GM21619 (cell line): Measurements from ENCODE around the gene CDK5RAP1.
A peak's percentile ranks its signal among the peaks of the same experiment; 100 is the strongest.
"Not testable (repeated sequence)": the region's sequence is repeated elsewhere in the genome, so short reads cannot be mapped to it uniquely, and the experiment has no call there.

Experiments used
- ATAC-seq: cut with Tn5 transposase; IDR thresholded peaks from one replicate; pipeline ENCODE4 v1.9.1; 2021; ENCODE audit not compliant: unreplicated experiment

CDK5RAP1 gene

DNA sequence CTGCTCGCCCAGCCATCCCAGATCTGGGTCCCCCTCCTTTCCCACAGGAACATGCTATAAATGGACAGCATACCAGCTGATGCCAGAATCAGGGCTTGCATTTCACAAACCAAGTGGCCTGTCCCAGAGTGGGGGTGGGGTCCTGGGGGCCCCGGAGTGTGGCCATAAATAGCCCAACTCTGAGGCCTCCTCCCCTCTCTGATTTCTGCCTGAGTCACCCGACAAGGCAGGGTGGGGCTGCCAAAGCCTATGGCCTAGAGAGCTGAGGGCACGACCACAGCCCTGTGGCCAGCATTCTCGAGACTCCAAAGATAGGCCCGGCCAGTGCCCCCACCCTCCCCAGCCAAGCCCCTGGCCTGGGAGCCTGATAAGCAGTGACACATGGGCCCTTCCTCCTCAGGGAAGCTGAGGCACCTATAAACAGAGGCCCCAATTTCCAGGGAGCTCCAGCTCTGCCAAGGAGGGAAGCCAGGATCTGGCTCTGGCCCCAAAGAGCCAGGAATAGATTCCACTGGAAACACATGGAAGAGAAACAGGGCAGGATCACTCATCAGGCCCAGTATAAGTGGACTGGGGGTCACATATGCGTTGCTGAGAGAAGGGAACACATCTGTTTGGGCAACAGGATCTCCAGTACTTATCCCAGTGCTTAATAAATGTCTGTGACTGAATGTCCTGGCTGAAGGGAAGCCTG lies 22.0 kb upstream of the CDK5RAP1 start:
- ATAC-seq = no peak

DNA sequence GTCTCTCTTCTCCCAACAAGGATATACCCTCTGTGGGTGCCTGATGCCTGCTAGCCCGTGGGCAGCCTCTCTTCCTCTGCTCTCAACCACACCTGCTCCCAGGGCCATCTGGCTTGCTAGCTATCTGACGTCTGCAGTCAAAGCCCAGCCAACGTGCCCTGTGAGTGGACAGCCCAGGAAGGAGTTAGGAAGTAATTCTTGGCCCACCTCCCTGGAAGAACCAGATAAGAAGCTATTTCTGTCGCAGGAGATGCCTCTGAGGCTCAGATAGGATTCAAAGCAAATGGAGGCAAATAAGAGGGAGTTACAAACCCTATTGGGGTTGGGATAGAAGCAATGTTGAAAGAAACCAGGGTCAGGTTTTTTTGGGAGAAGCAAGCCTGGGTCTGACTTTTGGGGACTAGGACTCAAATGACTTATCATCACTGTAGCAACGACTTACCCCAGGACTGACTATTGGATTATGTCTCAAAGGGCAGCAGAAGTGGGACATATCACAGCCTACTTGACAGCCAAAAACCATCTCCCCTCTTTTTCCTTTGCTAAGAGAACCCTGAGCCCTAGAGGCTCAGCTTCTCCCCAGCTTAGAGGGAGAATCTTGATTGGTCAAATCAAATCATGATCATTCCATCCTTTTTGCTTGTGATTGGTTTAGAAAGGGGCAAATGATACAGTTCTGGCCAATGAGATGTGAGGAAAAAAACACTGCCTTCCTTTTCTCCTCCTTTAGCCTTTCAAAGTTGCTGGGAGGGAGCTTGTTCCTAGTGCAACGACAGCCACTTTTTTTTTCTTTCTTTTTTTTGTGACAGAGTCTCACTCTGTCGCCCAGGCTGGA lies 18.0 kb upstream of the CDK5RAP1 start:
- no peak for ATAC-seq

DNA sequence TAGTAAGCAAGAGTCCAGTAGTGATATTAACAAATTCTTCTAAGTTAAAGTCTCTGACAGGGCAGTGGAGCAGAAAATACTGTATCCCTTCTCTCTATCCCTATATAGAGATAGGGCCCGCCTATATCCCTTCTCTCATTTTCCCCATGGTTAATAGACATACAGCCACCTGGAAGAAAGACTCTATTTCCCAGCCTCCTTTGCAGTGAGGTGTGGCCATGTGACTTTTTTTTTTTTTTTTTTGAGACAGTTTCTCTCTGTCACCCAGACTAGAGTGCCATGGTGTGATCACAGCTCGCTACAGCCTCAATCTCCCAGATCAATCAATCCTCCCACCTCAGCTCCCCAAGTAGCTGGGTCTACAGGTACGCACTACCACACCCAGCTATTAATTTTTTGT lies 16.7 kb upstream of the CDK5RAP1 start:
- no peak for ATAC-seq

DNA sequence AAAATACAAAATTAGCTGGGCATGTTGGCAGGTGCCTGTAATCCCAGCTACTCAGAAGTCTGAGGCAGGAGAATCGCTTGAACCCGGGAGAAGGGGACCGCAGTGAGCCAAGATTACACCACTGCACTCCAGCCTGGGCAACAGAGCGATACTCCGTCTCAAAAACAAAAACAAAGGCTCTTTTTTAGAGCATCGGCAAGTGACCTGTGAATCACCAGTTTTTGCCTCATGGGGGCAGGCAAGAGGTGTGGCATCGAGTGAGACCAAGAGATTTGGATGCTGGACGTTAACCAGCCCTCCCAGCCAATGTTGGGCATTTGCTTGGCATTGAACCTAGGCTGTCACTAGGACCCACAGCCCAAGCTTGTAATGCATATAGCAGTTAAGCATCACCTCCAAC lies 14.6 kb upstream of the CDK5RAP1 start:
- ATAC-seq = no peak

DNA sequence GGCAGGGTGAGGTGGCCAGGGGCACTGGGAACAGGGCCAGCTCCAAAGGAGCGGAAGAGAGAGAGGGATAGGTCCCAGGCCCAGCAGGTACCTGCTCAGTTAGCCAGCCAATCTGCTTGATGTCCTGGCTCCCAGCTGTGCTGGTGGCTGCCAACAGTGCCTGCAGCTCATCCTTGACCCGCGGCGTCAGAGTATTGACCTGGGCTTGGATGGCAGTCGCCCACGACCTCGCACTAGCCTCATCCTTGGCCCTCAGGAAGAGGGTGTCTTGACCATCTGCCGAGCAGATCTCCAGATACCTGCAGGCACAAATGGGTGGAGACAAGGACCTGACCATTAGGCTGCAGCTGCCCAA lies 11.1 kb upstream of the CDK5RAP1 start:
- ATAC-seq = no peak

DNA sequence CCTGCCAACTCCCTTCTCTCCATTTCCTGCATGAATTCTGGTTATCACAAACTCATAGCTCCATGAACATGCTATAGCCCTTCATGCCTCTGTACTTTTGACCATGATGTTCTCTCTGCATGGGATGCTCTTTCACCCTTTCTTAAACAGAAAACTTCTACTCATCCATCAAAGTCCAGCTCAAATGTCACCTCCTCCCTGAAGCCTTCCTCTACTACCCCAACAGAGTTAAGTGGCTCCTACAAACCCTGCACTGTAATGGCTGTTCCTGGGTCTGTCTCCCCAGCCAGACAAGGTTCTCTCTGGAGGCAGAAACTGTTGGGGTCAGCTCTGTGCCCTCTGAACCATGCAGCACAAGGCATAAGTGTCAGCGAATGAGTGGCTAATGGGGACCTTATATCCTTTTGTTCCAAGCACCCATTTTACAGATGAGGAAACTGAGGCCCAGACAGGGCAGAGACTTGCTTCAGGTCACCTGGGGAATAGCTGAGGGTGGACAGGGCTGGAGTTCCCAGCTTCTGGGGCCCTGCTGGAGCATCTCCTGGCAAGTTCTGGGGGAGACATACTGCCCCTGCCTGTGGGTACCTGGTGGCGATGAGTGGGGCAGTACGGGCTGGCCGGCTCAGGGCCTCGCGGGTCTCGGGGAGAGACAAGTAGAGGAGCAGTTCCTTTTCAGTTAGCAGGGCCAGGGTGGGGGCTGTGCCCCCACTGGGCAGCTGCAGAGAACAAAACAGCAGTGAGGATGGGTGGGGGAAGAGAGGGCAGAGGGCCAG lies 10.6 kb upstream of the CDK5RAP1 start:
- ATAC-seq = no peak

DNA sequence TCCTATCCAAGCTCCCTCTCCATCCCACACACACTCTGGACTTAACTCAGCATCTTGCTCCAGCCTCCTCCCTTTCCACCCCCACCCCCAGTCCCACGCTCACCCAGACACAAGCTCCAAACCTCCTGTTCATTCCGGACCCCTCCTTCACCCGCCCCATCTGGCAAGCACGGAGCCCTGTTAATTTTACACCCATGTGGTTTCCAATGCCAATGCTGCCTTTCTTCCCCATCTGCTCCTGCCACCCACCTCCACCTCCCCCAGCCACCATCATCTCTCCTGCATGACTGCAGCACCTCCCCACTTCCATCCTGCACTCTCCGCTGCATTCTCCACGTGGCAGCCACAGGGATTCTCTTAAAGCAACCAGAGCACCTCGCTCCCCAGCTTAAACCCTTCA lies 9.9 kb upstream of the CDK5RAP1 start:
- no peak for ATAC-seq

DNA sequence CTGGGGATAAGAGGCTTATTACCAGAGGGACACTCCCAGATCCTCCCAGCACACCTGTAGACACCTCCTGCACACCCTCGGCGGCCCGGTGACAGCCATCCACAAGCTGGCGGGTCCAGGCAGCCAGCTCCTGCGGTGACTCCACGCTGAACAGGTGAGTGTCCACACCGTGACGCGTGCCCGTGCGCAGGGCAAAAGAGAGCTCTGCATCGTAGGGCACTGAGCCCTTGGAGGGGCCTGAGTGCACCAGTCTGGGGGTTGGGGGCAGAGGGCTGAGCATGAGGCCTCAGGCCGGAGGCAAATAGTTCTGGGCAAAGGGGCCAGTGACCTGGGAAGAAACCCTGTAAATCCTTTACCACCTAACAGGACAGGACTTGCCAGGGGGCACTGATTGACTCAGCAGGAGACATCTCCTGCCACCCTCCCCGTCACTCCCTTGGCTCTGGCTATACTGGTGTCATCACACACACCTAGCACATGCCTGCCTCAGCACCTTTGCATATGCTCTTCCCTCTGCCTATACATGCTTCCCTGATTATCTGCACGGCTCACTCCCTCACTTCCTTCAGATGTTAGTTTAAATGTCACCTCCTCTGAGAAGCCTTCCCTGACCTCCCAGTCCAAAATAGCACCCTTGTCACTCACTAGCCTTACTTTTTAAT lies 8.9 kb upstream of the CDK5RAP1 start:
- no peak for ATAC-seq

DNA sequence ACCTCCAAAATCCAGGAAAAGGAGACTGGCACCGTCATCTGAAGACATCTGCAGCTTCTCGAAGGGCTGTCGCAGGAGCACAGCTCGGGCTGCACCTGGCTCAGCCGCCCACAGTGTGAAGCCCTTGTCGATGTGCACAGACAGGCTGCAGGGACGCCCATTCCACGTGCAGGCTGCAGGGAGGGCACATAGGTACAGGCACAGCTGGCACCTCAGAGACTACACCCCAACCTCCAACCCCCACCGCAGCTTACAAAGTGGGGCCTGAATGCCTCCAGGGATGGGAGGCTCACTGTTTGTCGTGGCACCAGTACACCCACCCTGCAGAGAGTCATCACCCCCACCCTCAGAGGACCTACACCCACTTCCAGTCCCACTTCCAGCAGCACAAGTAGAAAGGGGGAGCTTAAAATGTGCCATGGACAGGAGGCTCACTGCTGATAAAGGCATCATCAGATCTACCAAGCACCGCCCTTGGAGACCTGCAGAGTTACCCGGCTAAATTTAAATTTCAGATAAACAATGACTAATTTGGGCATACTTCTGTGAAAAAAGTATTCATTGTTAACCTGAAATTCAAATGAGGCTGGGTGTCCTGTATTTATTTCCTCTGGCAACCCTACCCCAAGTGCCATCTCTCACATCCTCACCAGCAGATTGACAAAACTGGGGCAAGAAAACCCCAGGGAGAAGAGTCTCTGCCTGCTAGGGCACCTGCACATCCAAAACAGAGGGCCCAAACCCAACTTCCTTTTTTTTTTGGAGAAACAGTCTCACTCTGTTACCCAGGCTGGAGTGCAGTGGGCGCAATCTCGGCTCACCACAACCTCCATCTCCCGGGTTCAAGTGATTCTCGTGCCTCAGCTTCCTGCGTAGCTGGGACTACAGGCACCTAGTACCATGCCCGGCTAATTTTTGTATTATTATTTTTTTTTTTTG lies 7.7 kb upstream of the CDK5RAP1 start:
- ATAC-seq = no peak

DNA sequence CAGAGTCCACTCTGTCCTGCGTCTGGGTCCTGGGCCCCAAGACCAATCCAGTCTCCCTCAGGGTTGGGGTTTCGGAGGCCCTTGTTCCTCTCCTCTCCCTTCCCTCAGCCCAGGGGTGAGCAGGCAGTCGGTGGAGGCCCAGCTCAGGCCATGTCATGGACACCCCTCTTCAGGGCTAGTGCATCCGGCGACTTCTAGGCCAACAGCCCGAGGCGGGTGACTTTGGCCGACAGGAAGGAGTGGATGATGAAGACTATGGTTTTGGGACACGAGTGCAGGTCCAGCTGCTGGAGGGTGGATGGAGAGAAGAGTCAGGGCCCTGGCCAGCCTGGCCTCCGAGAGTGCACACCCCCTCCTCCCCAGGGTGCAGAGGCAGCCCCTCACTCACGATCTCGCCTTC lies 7.0 kb upstream of the CDK5RAP1 start:
- no peak for ATAC-seq

DNA sequence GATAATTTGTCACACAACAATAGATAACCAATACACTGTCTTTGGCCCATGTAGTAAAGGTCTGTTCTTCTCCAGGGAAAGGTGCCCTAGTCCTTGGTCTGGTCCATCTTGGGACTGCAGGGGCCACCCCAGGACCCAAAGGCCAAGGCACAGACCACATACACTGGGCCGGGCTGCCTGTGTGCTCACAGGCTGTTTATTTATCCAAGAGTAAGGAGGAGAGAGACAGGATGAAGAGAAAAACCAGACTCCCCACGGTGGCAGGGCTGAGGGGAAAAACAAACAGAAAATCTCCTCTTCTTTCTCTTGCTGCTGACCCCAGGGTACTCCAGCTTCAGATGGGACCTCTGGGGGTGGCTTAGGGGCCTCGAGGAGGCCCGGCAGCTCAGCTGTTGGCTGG lies 6.5 kb upstream of the CDK5RAP1 start:
- no peak for ATAC-seq

DNA sequence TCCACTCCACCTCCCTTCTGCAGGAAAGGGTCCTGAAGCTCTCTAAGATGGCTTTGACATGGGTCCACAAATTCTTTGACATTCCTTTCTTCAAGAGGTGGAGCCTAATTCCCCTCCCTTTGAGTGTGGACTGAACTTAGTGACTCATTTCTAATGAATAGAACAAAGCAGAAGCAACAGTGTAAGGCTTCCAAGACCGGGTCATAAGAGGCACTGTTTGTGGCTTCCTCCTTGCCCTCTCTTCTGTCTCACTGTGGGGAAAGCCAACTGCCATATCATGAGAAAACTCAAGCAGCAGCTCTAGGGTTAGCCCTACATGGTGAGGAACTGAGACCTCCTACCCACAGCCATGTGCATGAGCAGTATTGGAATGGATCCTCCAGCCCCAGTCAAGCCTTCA lies 5.9 kb upstream of the CDK5RAP1 start:
- ATAC-seq = no peak

DNA sequence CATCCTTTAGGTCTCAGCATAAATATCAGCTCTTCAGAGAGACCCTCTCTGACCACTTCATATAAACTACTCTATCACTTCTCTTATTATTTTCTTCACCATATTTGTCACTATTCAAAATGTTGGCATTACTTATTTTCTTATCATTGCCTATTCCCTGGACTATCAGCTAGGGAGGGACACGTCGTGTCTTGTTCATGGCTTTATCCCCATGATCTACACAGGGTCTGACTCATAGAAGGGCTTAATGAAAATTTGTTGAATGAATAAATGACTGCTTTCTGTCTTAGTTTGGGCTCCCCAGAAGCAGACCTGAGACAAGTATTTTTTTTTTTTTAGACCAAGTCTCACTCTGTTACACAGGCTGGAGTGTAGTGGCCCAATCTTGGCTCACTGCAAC lies 3.0 kb upstream of the CDK5RAP1 start:
- no peak for ATAC-seq

DNA sequence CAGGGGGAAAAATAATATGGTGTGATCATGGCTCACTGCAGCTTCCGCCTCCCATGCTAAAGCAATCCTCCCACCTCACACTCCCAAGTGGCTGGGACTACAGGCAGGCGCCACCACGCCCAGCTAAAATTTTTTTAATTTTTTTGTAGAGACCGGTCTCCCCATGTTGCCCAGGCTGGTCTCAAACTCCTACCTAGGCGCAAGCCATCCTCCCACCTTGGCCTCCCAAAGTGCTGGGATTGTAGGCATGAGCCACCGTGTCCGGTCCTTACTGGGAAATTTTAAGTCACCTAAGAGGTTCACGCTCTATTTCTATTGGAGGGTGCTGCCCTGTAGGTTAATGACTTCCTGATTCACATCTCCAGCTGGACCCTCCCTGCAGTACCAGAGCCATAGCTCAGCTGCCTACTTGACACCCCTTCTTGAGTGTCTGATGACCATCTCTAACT lies 626 bp upstream of the CDK5RAP1 start:
- no peak for ATAC-seq

DNA sequence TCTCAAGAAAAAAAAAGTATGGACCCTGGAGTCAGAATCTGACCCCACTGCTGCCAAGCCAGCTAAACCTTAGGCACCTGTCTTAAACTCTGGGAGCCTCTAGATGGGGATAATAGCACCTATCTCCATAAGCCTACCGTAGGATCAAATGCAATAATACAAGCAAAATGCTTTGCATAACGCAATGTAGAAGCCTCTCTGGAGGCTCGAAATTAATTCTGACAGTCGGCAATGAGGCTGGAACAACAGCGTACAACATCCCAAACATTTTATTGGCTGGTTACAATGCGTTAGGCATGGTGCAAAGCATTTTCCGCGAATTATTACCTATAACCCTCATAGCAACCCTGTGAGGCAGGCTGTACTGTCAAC lies 521 bp downstream of the CDK5RAP1 start:
- peak; percentile 30 for ATAC-seq

DNA sequence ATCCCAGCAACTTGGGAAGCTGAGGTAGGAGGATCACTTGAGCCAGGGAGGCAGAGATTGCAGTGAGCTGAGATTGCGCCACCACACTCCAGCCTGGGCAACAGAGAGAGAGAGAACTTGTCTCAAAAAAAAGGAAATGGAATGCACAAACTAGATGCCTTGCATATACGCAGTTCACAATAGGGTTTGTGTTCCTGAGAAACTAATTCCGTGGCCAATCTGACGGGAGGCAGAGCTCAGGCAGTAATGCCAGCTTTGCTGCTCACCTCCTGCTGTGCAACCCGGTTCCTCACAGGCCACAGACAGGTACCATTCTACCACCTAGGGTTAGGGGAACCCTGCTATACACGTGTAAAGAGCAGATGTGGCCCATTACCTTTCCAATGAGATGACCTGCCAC lies 1.4 kb downstream of the CDK5RAP1 start:
- ATAC-seq = no peak

DNA sequence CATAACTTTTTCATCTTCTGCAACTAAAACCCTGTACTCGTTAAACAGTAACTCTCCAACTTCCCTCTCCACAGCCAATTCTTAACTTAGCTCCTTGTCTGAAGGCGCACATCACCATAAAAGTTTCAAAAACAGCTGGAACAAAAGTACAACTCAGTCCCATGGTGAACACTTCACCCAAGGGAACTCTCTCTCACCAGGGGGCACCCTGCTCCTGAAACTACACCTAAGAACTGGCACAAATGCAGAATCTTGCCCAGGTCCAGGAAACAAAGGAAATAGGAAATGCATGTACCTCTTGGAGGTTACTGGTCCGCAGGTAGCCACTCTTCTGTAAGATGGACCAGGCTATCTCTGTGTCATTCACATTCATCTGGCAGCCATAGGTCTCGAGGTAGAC lies 6.6 kb downstream of the CDK5RAP1 start:
- ATAC-seq = no peak

DNA sequence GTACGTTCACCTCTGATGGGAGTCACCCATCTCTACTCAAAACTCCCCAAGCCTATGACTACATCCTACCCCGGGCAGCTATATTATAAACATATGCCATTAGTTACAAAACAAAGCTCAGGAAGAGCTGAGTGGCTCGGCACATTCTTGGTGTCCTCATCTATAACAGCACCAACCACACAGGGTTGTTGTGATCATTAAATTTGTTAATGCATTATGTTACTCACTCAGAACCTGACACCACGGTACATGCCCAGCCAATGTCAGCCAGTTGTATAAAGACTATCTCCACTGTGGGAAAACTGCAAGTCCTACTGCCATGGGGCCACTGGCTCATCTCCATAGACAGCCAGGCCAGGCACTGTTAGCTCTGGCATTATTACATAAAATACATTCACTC lies 7.7 kb downstream of the CDK5RAP1 start:
- ATAC-seq = no peak

DNA sequence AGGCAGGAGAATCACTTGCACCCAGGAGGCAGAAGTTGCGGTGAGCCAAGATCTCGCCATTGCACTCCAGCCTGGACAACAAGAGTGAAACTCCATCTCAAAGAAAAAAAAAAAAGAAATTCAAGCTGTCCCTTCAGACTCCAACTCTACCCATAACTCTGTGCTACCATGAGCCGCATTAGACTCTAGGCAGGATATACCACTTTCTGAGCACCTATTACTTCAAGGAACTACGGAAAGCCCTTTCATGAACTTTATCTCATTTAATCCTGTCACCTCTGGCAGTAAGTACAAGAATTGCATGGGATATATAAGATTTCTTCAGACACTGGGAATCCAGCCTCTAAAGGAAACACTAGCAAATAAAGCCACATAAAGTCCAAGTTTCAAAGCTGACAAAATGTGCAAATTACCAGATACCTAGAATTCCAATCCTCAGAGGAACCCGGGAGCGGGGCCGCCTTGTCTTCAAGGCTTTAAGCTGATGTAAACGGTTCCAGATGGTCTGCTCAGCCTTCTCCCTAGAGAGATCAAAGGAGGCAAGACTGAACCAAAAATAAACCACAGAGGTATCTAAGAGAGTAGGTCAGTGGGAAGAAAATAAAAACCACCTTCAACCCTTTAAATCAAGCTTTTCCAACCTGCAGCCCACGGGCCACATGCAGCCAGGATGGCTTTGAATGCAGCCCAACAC lies 9.4 kb downstream of the CDK5RAP1 start:
- ATAC-seq = no peak

DNA sequence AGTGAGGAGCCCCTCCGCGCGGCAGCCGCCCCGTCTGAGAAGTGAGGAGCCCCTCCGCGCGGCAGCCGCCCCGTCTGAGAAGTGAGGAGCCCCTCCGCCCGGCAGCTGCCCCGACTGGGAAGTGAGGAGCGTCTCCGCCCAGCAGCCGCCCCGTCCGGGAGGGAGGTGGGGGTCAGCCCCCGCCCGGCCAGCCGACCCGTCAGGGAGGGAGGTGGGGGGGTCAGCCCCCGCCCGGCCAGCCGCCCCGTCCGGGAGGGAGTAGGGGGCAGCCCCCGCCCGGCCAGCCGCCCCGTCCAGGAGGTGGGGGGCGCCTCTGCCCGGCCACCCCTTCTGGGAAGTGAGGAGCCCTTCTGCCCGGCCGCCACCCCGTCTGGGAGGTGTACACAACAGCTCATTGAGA lies 12.0 kb downstream of the CDK5RAP1 start:
- not testable (repeated sequence) for ATAC-seq
